GDM1 (cell line): ENCODE data around the gene SMPD3.
A peak's percentile ranks its signal among the peaks of the same experiment; 100 is the strongest.

Experiments
- DNase-seq: peaks from one replicate; lab custom pipeline; 2025; lab: John Stamatoyannopoulos, UW

The SMPD3 gene

GRCh38 chr16:68380676-68381362 lies 67.5 kb downstream of the SMPD3 start:
- DNase-seq: no peak

GRCh38 chr16:68380348-68380670 lies 68.0 kb downstream of the SMPD3 start:
- DNase-seq: no peak

- DNase-seq: no peak
These were observed 68.6 kb downstream of the SMPD3 start for GRCh38 chr16:68379472-68380347.

- DNase-seq: peak; percentile 3
These were observed 69.6 kb downstream of the SMPD3 start for GRCh38 chr16:68378436-68379415.

- DNase-seq: no peak
These were observed 70.5 kb downstream of the SMPD3 start for GRCh38 chr16:68377667-68378393.

- DNase-seq: no peak
These were observed 71.1 kb downstream of the SMPD3 start for GRCh38 chr16:68377221-68377620.

- no peak for DNase-seq
These were observed 71.7 kb downstream of the SMPD3 start for GRCh38 chr16:68376590-68376989.

- no peak for DNase-seq
These were observed 72.3 kb downstream of the SMPD3 start for GRCh38 chr16:68375801-68376536.

GRCh38 chr16:68374961-68375660 lies 73.2 kb downstream of the SMPD3 start:
- no peak for DNase-seq

GRCh38 chr16:68374246-68374805 lies 74.0 kb downstream of the SMPD3 start:
- no peak for DNase-seq

GRCh38 chr16:68373528-68374245 lies 74.6 kb downstream of the SMPD3 start:
- DNase-seq: no peak

GRCh38 chr16:68372806-68373205 lies 75.5 kb downstream of the SMPD3 start:
- DNase-seq: no peak

GRCh38 chr16:68372381-68372720 lies 76.0 kb downstream of the SMPD3 start:
- no peak for DNase-seq

- DNase-seq: no peak
These were observed 76.5 kb downstream of the SMPD3 start for GRCh38 chr16:68371706-68372380.

GRCh38 chr16:68371276-68371651 lies 77.0 kb downstream of the SMPD3 start:
- no peak for DNase-seq

GRCh38 chr16:68370581-68371275 lies 77.6 kb downstream of the SMPD3 start:
- DNase-seq: no peak

GRCh38 chr16:68369697-68370580 lies 78.4 kb downstream of the SMPD3 start:
- DNase-seq: peak; percentile 80
